ENCODE measurements around the gene ANKIB1. TPM values are rescaled to one million over a fixed set of nuclear protein-coding genes. Genes with fewer than 3 reads are reported as not detected.

The ANKIB1 gene
- total RNA-seq, 2 experiments from 2014 or later, result 25.3 to 42.3 TPM

DNA sequence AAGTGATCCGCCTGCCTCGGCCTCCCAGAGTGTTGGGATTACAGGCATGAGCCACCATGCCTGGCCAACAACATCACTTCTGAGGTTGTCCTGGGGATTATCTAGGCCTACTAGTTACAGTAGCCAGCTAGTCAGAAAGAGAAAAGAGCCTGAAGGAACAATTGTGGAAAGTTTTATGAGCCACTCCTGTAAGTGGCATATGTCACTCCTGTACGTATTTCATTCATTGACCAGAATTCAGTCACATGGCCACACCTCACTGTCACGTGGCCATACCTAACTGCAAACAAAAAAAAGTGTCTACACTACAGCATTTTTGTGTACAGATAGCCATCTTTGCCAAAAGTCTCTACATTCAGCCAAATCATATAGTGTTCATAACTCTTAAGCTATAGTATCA is 85.7 kb downstream of the ANKIB1 start:
- Histone ChIP-seq H3K9me2 (ENCODE audit: insufficient read depth, low read length) (no peaks in the 10 kb centered on the region), H3K4me2 (ENCODE audit: low read length) (no peak overlapping the region), H4K20me1 (ENCODE audit: insufficient read depth, low read length) (no peaks in the 10 kb centered on the region), H3K4me3 (ENCODE audit: low read depth, low read length, poor library complexity, severe bottlenecking) (no peak overlapping the region), H3K4me1 (ENCODE audit: insufficient read depth, low read length, poor library complexity, severe bottlenecking) (no peaks in the 10 kb centered on the region), H3K79me2 (ENCODE audit: insufficient read depth, low read depth, low read length) (no peaks in the 10 kb centered on the region), H3K9me3 (ENCODE audit: low read length) (peaks cover 9% of the 10 kb centered on the region), H3K36me3 (ENCODE audit: insufficient read depth, low read length) (peaks cover 51% of the 10 kb centered on the region), H3K27ac (ENCODE audit: low read depth, low read length, poor library complexity, severe bottlenecking) (no peak overlapping the region), H2AFZ (ENCODE audit: low read length) (no peak overlapping the region)
- POLR2A ChIA-PET, result no interaction called here
- intact Hi-C loops (cut with micrococcal nuclease; ENCODE audit: unreplicated experiment), result no loop called here
- no TSS peak for BruUV-seq (replicated peaks)
- no peak for TF ChIP-seq EZH2phosphoT487 (IDR thresholded peaks at IDR 0.05; ENCODE audit: borderline replicate concordance, low read depth, low read length)
- TF ChIP-seq, protein P1, sequence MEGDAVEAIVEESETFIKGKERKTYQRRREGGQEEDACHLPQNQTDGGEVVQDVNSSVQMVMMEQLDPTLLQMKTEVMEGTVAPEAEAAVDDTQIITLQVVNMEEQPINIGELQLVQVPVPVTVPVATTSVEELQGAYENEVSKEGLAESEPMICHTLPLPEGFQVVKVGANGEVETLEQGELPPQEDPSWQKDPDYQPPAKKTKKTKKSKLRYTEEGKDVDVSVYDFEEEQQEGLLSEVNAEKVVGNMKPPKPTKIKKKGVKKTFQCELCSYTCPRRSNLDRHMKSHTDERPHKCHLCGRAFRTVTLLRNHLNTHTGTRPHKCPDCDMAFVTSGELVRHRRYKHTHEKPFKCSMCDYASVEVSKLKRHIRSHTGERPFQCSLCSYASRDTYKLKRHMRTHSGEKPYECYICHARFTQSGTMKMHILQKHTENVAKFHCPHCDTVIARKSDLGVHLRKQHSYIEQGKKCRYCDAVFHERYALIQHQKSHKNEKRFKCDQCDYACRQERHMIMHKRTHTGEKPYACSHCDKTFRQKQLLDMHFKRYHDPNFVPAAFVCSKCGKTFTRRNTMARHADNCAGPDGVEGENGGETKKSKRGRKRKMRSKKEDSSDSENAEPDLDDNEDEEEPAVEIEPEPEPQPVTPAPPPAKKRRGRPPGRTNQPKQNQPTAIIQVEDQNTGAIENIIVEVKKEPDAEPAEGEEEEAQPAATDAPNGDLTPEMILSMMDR (conservative IDR thresholded peaks at IDR 0.05; ENCODE audit: low read length), result no peak
- DNase-seq (ENCODE audit: low spot score), result no peak
- CTCF ChIA-PET (ENCODE audit: unreplicated experiment), result no interaction called here

DNA sequence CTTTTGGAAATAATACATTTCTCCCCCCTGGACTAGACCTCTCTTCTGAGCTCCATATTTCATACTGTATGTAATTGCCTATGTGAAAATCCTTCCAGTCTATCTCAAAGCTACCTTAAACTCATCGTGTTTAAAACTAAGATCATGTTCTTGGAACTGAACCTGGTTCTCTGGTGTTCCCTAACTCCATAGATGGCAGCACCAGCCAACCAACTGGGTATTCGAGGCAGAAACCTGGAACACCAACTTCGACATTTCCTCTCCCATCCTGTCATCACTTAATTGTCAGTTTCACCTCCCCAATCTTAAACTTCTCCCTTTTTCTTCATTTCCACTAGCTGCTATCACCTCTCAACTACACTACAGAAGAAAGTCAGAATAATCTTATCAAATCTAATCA is 87.0 kb downstream of the ANKIB1 start:
- TF ChIP-seq EZH2phosphoT487 (IDR thresholded peaks at IDR 0.05; ENCODE audit: borderline replicate concordance, low read depth, low read length), result no peak
- TF ChIP-seq, protein P1 (conservative IDR thresholded peaks at IDR 0.05; ENCODE audit: low read length), result no peak
- DNase-seq (ENCODE audit: low spot score), result no peak
- intact Hi-C loops (cut with micrococcal nuclease; ENCODE audit: unreplicated experiment), result no loop called here
- peaks cover 51% of the 10 kb centered on the region for H3K36me3 ChIP-seq (ENCODE audit: insufficient read depth, low read length)
- H3K27ac ChIP-seq (ENCODE audit: low read depth, low read length, poor library complexity, severe bottlenecking), result no peak overlapping the region
- no peak overlapping the region for H3K4me3 ChIP-seq (ENCODE audit: low read depth, low read length, poor library complexity, severe bottlenecking)
- POLR2A ChIA-PET, result interaction anchor here (0.6 to 1.6 kb wide), 4 partner anchors 9 to 422 kb away, joined by 3 to 5 read pairs (median 3); no protein-coding TSS in a partner anchor
- H3K79me2 ChIP-seq (ENCODE audit: insufficient read depth, low read depth, low read length), result no peaks in the 10 kb centered on the region
- no peaks in the 10 kb centered on the region for H4K20me1 ChIP-seq (ENCODE audit: insufficient read depth, low read length)
- no peak overlapping the region for H3K4me2 ChIP-seq (ENCODE audit: low read length)
- H3K4me1 ChIP-seq (ENCODE audit: insufficient read depth, low read length, poor library complexity, severe bottlenecking), result no peaks in the 10 kb centered on the region
- BruUV-seq (replicated peaks), result no TSS peak
- H2AFZ ChIP-seq (ENCODE audit: low read length), result no peak overlapping the region
- no peaks in the 10 kb centered on the region for H3K9me2 ChIP-seq (ENCODE audit: insufficient read depth, low read length)
- CTCF ChIA-PET (ENCODE audit: unreplicated experiment), result no interaction called here
- H3K9me3 ChIP-seq (ENCODE audit: low read length), result peaks cover 9% of the 10 kb centered on the region

DNA sequence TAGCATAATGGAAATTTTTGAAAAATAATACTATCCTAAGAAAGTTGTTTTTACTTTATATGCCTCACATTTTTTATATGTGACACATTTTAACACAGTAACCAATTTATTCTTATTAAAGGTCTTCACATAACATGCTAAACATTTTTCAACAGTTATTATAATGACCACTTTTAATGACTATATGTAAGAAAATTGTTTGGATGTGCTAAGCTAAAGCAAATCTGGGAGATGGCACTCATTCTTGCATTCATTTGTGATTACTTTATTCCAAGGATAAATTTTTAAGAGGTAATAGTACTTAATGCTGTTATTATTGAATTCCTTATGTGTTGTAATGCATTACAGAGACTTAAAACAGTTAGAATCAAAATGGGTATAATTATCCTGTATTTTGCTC is 88.1 kb downstream of the ANKIB1 start:
- H3K36me3 ChIP-seq (ENCODE audit: insufficient read depth, low read length), result peaks cover 43% of the 10 kb centered on the region
- H3K9me2 ChIP-seq (ENCODE audit: insufficient read depth, low read length), result no peaks in the 10 kb centered on the region
- no peak overlapping the region for H3K4me2 ChIP-seq (ENCODE audit: low read length)
- peaks cover 9% of the 10 kb centered on the region for H3K9me3 ChIP-seq (ENCODE audit: low read length)
- BruUV-seq (replicated peaks), result no TSS peak
- no peak for DNase-seq (ENCODE audit: low spot score)
- H2AFZ ChIP-seq (ENCODE audit: low read length), result no peak overlapping the region
- no peaks in the 10 kb centered on the region for H3K79me2 ChIP-seq (ENCODE audit: insufficient read depth, low read depth, low read length)
- H3K4me3 ChIP-seq (ENCODE audit: low read depth, low read length, poor library complexity, severe bottlenecking), result no peak overlapping the region
- H3K4me1 ChIP-seq (ENCODE audit: insufficient read depth, low read length, poor library complexity, severe bottlenecking), result no peaks in the 10 kb centered on the region
- POLR2A ChIA-PET, result no interaction called here
- no peak overlapping the region for H3K27ac ChIP-seq (ENCODE audit: low read depth, low read length, poor library complexity, severe bottlenecking)
- TF ChIP-seq, protein P1 (conservative IDR thresholded peaks at IDR 0.05; ENCODE audit: low read length), result no peak
- no peak for TF ChIP-seq EZH2phosphoT487 (IDR thresholded peaks at IDR 0.05; ENCODE audit: borderline replicate concordance, low read depth, low read length)
- intact Hi-C loops (cut with micrococcal nuclease; ENCODE audit: unreplicated experiment), result no loop called here
- CTCF ChIA-PET (ENCODE audit: unreplicated experiment), result no interaction called here
- no peaks in the 10 kb centered on the region for H4K20me1 ChIP-seq (ENCODE audit: insufficient read depth, low read length)

Data from OCI-LY7 (cell line).